ENCODE measurements around the gene USP28.

Gene USP28

GRCh38 chr11:113781682-113782081 is 93.7 kb downstream of the USP28 start:
- Histone ChIP-seq H3K79me2 (ENCODE audit: insufficient read depth, low read depth) (no peaks in the 10 kb centered on the region), H3K27me3 (ENCODE audit: insufficient read depth, low read depth) (no peaks in the 10 kb centered on the region), H3K4me2 (no peak overlapping the region), H3K4me1 (ENCODE audit: low read depth, poor library complexity, severe bottlenecking) (no peaks in the 10 kb centered on the region), H2AFZ (ENCODE audit: low read depth) (no peak overlapping the region), H3K27ac (no peak overlapping the region), H3K36me3 (ENCODE audit: insufficient read depth) (no peaks in the 10 kb centered on the region), H3K4me3 (IDR thresholded peaks at IDR 0.05; ENCODE audit: insufficient read depth, low read depth, low read length) (no peak overlapping the region), H4K20me1 (ENCODE audit: insufficient read depth) (no peaks in the 10 kb centered on the region), H3K9ac (no peak overlapping the region)
- TF ChIP-seq CTCF (conservative IDR thresholded peaks at IDR 0.05; ENCODE audit: low read depth, low read length) = no peak

- Histone ChIP-seq H3K27ac (no peak within 1 kb of the TSS), H3K36me3 (ENCODE audit: insufficient read depth) (no peaks in the 10 kb centered on the region), H3K4me3 (IDR thresholded peaks at IDR 0.05; ENCODE audit: insufficient read depth, low read depth, low read length) (no peak within 1 kb of the TSS), H4K20me1 (ENCODE audit: insufficient read depth) (no peaks in the 10 kb centered on the region), H3K4me2 (no peak within 1 kb of the TSS), H3K79me2 (ENCODE audit: insufficient read depth, low read depth) (no peaks in the 10 kb centered on the region), H3K4me1 (ENCODE audit: low read depth, poor library complexity, severe bottlenecking) (no peaks in the 10 kb centered on the region), H2AFZ (ENCODE audit: low read depth) (no peak within 1 kb of the TSS), H3K27me3 (ENCODE audit: insufficient read depth, low read depth) (no peaks in the 10 kb centered on the region), H3K9ac (no peak within 1 kb of the TSS)
- TF ChIP-seq CTCF (conservative IDR thresholded peaks at IDR 0.05; ENCODE audit: low read depth, low read length) = no peak
Measured at GRCh38 chr11:113779496-113779895, 95.9 kb downstream of the USP28 start, which contains the start of gene CLDN25. TSS of gene CLDN25 (plus strand) at chr11:113779796. CDS start at chr11:113779796, 0 bp downstream.

GRCh38 chr11:113778111-113778910 is 97.1 kb downstream of the USP28 start:
- no peak overlapping the region for H3K27ac ChIP-seq
- peaks cover 1% of the 10 kb centered on the region; the same call in 1 of the 2 replicates for H3K79me2 ChIP-seq (ENCODE audit: insufficient read depth, low read depth)
- no peak overlapping the region for H3K9ac ChIP-seq
- H3K4me1 ChIP-seq (ENCODE audit: low read depth, poor library complexity, severe bottlenecking) = no peaks in the 10 kb centered on the region
- no peaks in the 10 kb centered on the region for H4K20me1 ChIP-seq (ENCODE audit: insufficient read depth)
- no peak for TF ChIP-seq CTCF (conservative IDR thresholded peaks at IDR 0.05; ENCODE audit: low read depth, low read length)
- no peaks in the 10 kb centered on the region for H3K27me3 ChIP-seq (ENCODE audit: insufficient read depth, low read depth)
- H2AFZ ChIP-seq (ENCODE audit: low read depth) = no peak overlapping the region
- no peak overlapping the region for H3K4me2 ChIP-seq
- H3K4me3 ChIP-seq (IDR thresholded peaks at IDR 0.05; ENCODE audit: insufficient read depth, low read depth, low read length) = no peak overlapping the region
- no peaks in the 10 kb centered on the region for H3K36me3 ChIP-seq (ENCODE audit: insufficient read depth)

- no peak overlapping the region for H3K4me3 ChIP-seq (IDR thresholded peaks at IDR 0.05; ENCODE audit: insufficient read depth, low read depth, low read length)
- no peaks in the 10 kb centered on the region for H4K20me1 ChIP-seq (ENCODE audit: insufficient read depth)
- H3K4me1 ChIP-seq (ENCODE audit: low read depth, poor library complexity, severe bottlenecking) = no peaks in the 10 kb centered on the region
- peak overlapping the region; percentile 9; the same call in 1 of the 2 replicates for H3K27ac ChIP-seq
- peak overlapping the region; percentile 74; the same call in 1 of the 2 replicates for H3K9ac ChIP-seq
- peaks cover 24% of the 10 kb centered on the region; the same call in 1 of the 2 replicates for H3K79me2 ChIP-seq (ENCODE audit: insufficient read depth, low read depth)
- TF ChIP-seq CTCF (conservative IDR thresholded peaks at IDR 0.05; ENCODE audit: low read depth, low read length) = no peak; the same call in 1 of the 2 replicates
- H2AFZ ChIP-seq (ENCODE audit: low read depth) = peak overlapping the region; percentile 45
- H3K36me3 ChIP-seq (ENCODE audit: insufficient read depth) = no peaks in the 10 kb centered on the region
- H3K4me2 ChIP-seq = peak overlapping the region; percentile 47
- no peaks in the 10 kb centered on the region for H3K27me3 ChIP-seq (ENCODE audit: insufficient read depth, low read depth)
Measured at GRCh38 chr11:113774174-113774503, 101.2 kb downstream of the USP28 start.
